GM21723 (cell line): Measurements from ENCODE around the gene XAB2.

Experiments used
- ATAC-seq: cut with Tn5 transposase; IDR thresholded peaks from one replicate; pipeline ENCODE4 v1.9.1; 2021; ENCODE audit warnings: mild to moderate bottlenecking, moderate library complexity; ENCODE audit not compliant: unreplicated experiment

Gene XAB2

DNA sequence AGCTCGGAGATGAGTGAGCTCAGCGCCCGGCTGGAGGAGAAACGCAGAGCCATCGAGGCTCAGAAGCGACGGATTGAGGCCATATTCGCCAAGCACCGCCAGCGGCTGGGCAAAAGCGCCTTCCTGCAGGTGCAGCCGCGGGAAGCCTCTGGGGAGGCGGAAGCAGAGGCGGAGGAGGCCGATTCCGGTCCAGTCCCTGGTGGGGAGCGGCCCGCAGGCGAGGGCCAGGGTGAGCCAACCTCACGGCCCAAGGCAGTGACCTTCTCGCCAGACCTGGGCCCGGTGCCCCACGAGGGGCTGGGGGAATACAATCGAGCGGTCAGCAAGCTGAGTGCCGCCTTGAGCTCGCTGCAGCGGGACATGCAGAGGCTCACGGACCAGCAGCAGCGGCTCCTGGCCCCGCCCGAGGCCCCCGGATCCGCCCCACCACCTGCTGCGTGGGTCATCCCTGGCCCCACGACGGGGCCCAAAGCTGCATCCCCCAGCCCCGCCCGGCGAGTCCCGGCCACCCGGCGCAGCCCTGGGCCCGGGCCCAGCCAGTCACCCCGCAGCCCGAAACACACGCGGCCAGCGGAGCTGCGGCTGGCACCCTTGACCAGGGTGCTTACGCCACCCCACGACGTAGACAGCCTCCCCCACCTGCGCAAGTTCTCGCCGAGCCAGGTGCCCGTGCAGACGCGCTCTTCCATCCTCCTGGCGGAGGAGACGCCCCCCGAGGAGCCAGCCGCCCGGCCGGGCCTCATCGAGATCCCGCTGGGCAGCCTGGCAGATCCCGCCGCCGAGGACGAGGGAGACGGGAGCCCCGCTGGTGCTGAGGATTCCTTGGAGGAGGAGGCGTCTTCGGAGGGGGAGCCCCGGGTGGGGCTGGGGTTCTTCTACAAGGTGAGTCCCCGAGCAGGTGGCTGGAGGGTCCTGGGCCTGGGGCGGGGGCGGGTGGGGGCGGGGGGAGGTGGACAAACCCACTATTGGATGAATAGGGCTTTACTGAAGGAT is 16.8 kb downstream of the XAB2 start:
- no peak for ATAC-seq

DNA sequence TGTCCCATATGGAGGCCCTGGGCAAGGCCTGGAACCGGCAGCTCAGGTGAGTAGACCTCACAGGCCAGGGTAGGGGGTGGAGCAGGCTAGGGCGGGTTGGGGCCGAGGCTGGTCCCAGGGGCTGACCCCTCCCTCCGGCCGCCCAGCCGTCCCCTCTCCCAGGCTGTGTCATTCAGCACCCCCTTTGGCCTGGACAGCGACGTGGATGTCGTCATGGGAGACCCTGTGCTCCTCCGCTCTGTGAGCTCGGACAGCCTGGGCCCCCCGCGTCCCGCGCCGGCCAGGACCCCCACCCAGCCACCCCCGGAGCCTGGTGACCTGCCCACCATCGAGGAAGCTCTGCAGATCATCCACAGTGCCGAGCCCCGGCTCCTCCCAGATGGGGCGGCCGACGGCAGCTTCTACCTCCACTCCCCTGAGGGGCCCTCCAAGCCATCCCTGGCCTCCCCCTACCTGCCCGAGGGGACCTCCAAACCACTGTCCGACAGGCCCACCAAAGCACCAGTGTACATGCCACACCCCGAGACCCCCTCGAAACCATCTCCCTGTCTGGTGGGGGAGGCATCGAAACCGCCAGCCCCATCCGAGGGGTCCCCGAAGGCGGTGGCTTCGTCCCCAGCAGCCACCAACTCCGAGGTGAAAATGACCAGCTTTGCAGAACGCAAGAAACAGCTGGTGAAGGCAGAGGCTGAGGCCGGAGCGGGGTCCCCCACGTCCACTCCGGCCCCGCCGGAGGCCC is 17.6 kb downstream of the XAB2 start:
- no peak for ATAC-seq

DNA sequence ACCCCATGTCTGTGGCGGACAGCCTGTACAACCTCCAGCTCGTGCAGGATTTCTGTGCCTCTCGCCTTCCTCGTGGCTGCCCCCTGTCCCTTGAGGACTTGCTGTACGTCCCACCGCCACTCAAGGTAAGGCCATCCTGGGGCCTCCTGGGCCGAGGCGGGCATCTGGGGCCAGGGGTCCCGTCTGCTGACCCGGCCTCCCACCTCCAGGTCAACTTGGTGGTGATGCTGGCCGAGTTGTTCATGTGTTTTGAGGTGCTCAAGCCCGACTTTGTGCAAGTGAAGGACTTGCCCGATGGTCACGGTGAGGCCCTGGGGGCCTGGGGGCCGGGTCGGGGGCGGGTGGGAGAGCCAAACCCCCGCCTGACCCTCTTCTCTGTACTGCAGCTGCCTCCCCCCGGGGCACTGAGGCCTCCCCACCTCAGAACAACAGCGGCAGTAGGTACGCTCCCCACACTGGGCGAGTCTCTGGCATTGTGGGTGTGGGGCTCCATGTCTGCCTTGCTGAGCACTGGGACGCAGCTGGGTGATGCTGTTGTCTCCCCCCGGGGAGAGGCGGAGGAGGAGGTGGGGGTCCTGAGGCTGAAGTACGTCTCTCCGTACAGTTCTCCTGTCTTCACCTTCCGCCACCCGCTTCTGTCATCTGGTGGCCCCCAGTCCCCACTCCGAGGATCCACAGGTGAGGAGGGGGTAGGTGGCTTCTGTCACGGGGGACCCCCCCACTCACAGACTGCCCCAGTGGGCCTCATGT is 18.7 kb downstream of the XAB2 start:
- ATAC-seq = no peak

DNA sequence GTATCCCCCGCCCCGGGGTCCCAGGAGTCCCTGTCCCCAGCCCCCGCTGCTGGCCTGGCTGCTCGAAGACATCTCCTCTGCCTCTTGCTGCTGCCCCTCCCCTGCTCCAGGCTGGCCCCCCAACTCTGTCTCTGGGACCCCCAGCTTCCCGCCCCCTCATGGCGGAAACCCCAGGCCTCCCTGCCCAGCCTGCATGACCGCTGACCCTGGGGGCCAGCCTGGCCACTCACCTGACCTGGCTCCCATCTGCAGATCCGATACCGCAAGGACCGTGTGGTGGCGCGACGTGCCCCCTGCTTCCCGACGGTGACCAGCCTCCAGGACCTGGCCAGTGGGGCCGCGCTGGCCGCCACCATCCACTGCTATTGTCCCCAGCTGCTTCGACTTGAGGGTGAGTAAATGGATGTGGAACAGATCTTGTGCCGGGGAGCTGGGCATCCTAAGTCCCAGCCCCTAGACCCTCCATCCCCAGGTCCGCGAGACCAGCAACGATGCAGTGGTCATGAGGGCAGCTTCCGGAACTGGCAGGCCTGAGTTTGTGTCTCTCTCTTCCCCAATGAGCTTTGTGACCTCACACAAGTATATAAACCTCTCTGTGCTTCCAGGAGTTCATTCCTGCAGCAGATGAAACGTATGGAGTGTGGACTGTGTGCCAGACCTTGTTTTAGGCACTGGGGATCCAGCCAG is 21.3 kb downstream of the XAB2 start:
- ATAC-seq = no peak

DNA sequence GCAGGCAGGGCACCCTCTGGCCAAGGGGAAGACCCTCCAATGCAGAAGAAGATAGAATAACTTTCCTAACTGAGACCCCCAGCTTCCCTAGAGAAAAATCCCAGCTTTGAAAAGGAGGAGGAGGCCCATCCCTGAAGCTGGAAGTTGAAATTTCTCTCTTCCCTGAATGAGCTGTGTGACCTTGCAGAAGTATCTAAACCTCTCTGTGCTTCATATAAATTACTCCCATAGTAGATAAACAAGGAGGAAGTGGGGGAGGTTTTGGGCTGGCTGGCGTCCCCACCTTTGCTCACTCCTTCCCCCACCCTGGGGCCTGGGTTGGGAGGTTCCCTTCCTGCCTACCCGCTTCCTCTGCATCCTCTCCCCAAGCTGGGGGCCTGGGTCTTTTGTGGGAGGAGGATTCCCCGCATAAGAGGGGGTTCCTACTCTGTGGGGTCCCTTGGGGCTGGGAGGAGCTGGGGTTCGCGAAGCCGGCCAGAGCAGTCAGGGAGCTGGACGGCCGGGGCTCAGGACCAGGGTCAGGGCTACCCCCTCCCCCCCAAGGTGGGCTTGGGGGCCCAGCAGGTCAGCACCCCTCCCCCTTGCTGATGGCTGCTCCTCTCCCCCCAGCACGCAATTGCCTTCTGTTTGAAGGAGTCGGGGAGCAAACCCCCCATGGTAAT is 22.0 kb downstream of the XAB2 start:
- ATAC-seq = no peak

DNA sequence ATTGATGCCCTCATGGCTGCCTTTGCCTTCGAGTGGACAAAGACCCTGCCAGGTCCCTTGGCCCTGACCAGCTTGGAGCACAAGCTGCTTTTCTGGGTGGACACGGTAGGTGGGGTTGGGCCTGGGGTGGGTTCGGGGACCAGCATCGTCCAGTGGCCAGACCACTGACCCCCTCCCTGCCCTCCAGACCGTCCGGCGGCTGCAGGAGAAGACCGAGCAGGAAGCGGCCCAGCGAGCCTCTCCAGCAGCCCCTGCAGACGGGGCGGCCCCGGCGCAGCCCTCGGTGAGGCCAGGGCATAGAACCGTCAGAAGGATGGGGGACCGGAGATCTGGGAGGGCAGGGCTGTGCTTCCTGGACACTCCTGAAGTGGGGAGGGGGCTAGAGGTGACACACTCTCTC is 23.1 kb downstream of the XAB2 start:
- no peak for ATAC-seq

DNA sequence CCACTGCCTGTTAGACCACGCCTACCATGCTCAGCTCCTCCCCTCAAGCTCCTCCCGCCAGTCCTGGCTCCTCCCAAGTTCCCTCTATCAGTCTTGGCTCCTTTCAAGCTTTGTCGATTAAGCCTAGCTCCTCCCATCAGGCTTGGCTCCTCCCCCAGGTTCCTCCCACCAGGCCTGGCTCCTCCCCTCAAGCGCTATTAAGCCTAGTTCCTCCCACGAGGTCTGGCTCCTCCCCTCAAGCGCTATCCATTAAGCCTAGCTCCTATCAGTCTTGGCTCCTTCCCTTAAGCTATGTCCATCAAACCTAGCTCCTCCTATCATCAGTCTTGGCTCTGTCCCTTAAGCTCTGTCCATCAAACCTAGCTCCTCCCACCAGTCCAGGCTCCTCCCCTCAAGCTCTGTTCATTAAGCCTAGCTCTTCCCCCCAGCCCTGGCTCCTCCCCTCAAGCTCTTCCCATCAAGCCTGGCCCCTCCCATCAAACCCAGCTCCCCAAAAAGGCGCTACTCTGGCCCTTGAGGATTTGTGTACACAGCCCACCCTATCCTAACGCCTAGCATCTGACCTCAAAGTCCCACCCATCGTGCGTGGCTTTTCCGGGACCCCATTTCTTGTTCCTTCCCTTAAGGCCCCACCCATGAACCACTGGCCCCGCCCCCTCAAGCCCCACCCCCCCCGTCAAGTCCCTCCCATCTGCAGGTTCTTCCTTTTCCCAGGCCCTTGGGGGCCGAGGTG is 23.7 kb downstream of the XAB2 start:
- no peak for ATAC-seq

DNA sequence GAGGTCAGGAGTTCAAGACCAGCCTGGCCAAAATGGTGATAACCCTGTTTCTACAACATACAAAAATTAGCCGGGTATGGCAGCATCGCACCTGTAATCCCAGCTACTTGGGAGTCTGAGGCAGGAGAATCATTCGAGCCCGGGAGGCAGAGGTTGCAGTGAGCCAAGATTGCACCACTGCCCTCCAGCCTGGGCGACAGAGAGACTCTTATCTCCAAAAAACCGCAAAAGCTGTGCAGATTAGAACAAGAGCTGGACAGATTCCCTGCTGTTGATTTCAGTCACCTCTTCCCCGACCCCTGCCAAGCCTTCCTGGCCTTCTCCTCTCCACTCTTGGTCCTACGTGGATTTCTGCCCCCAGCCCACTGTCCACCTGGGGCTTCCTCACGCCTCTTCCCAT is 25.4 kb downstream of the XAB2 start:
- no peak for ATAC-seq

DNA sequence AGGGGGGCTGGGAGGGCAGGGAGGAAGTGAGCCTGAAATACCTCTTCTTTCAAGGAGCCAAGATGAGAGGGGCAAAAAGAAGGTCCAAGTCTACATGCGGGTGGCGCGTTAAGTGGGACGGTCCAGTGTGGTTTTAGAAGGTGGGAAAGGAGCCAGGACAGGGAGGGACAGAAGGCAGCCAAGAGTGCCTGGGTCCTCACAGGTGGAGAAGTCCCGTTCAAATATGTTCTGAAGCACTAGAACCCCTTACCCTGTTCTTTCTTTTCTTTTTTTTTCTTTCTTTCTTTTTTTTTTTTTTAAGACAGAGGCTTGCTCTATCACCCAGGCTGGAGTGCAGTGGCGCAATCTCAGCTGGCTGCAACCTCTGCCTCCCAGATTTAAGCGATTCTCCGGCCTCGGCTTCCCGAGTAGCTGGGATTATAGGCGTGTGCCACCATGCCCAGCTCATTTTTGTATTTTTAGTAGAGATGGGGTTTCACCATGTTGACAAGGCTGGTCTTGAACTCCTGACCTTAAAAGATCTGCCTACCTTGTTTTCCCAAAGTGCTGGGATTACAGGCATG is 26.3 kb downstream of the XAB2 start:
- no peak for ATAC-seq

DNA sequence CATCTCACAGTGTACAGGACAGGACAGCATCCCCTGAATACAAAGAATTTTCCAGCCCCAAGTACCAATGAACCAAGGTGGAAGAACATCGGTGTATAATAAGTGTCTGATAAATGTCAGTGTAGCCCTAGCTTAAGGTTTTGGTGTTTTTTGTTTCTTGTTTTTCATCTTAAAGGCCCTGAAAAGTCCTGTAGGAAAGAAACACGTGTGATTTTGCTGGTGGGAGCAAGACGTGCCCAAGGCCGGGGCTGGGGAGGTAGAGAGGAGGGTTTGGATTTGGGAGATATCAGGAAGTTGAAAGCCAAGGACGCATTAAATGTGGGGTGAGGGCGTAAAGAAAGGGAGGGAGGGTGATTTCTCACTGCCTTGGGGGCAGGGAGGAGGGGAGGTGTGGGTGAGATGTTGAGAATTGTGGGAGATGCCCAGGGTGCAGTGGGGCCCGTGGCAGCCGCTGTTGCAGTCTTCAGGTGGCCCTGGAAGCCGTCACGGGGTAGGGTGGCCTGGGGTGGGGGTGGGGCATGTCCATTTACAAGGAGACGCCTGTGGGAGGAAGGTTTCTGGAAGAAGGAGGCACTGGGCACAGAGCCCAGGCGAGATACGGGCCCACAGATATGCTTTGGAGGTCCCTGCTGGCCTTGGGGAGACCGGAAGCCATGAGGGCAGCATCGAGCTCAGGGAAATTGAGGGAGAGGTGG is 27.0 kb downstream of the XAB2 start:
- no peak for ATAC-seq

DNA sequence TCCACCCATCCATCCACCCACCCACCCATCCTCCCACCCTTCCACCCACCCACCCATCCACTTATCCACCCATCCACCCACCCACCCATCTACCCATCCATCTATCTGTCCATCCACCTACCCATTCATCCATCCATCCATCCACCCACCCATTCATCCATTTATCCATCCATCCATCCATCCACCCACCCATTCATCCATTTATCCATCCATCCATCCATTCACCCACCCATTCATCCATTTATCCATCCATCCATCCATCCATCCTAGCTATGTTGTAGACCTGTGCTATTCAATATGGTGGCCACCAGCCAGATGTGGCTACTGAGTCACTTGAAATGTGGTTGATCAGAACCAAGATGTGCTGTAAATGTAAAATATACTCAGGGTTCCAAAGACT is 28.6 kb downstream of the XAB2 start:
- no peak for ATAC-seq

DNA sequence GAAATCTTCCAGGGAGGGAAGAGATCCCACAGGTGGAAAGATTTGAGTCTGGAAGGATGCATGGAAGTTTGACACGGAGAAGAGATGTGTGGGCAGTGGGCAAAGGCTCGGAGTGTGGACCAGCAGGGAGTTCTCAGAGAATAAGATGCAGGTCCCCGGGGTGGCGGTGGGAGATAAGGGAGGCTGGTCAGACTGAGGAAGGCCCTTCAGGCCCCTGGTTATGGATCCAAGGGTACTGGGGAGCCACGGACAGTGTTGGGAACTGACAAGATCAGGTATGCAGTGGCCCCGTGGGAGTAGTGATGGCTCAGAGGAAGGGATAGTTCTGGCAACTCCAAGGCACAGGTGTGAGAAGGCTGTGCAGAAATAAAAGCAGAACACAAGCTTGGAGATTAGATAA is 31.2 kb downstream of the XAB2 start:
- no peak for ATAC-seq

DNA sequence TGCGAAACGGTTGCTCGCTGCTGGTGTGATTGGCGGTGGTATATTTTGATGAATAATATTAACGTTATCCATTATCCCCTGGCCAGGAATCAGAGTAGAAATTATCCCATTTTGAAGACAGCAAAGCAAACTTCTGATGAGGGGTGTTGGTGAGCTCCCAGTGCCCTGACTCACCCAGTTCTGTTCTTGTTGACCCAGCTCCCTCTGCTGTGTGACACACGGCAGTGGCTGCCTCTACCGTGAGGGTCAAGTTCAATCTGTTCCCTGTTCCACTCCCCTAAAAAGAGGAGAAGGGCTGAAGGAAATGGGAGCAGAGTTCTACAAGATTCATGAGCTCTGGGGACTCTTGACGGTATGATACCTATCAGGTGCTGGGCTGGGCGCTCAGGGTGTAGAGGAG is 31.7 kb downstream of the XAB2 start:
- no peak for ATAC-seq

DNA sequence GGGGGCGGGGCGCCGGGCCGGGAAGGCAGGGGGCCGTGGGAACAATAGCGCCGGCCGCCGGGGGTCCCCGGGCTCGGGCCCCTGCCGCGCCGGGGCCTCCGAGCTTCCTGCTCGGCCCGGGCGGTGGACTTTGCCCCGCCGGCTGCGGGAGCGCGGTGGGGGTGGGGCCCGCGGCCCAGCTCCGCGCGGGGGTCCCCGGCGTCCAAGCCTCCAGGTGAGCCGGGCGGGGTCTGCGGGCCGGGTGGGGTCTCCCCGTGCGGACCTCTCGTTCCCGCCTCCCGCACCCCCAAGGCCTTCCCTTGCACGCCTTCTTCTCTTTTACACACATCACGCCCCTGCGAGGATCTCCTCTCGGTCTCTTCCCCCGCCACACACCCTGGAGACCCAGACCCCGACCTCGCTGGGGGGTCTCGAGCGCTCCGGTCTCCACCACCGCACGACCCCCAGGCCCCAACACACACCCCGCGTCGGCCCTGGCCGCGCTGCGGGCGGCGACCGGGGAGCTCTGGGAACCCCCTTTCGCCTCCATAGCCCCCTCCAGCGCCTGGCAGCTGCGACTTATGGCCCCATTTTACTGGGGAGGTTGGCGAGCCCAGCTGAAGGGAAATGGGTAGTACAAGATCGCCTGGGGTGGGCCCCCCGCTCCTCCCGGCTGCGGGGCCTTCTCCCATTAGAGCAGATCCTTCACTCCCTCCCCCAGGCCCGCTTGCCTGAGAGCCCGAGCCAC is 33.0 kb downstream of the XAB2 start:
- ATAC-seq = no peak

DNA sequence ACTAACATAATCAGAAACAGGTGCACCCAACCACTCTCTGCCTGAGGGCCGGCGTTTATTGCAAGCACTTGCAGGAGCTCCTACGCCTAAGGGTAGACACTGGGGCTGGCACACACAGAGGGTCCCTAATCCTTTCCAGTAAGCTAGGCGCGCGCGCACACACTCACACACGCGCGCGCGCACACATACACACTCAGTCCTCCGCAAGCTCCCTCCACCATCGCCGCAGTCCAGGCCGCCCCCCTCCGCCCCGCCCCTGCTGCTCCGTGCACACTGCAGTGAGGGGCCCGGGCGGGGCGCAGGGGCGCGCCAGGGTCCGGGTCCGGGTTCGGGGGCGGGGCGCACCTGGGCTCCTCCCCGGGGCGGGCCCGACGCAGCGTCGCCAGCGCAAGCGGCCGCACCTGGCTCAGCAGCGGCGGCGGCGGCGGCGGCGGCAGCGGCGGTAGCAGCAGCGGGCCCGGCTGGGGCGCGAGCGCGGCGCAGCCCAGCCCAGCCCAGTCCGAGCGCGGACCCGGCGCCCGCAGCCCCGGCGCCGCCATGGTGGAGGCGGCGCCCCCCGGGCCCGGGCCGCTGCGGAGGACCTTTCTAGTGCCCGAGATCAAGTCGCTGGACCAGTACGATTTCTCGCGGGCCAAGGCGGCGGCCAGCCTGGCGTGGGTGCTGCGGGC is 33.7 kb downstream of the XAB2 start, which contains the start of gene CAMSAP3:
TSS of gene CAMSAP3 (plus strand) at position 398 of the 668 bp plus-strand sequence. CDS start at position 538, 140 bp downstream.
- ATAC-seq = peak; percentile 62

DNA sequence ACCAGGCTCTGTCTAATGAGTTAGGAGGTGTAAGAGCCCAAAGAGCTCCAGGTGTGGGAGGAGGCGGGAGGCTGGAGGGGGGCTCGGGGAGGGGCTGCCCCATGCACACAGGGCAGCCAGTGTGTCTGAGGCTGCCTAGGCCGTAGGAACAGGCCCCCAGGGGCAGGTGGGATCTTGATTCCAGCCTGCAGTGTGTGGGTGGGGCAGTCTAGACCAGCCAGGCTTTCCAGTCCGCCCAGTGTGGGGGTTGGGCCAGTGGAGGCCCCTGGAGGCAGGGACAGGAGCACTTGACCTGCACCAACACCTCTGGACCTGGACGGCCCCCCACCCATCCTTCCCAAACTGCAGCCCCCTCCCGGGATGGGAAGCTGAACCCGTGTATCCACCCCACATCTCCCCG is 39.1 kb downstream of the XAB2 start:
- ATAC-seq = no peak

DNA sequence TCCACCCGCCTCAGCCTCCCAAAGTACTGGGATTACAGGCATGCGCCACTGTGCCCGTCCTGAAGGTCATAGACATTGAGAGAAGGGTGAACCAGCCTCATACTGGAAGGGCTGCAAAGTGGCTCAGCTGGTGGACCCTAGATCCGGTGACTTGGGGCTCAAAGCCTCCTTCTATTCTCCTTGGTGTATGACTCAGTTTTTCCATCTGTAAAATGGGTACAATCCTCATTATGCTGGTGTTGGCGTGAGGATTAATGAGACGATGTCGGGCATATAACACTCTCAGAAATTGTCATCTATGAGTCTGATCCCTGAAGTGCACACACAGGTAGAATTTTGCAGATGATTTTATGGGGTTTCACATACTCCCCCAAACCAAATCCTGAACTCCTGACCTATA is 39.5 kb downstream of the XAB2 start:
- no peak for ATAC-seq
